Tibial nerve (tissue), 3 donors: ENCODE results near the gene DHX34.

Experiments used
- POLR2A ChIP-seq, 2 donors: fragments of 450-650 bp; IDR thresholded peaks; one replicate each; pipeline ENCODE4 v1.6.1; 2017; ENCODE audit warnings: antibody characterized with exemption in 2 of 2, mild to moderate bottlenecking in 2 of 2, moderate library complexity in 2 of 2
- TF ChIP-seq, protein P1 (sequence below), 5 experiments: fragments of 200-600 bp in 3 of 5; fragments of 450-650 bp in 2 of 5; sonication (generic) in 3 of 5; IDR thresholded peaks; one replicate each; pipeline ENCODE4 v1.5.1; 2016 to 2019; ENCODE audit warnings: antibody characterized with exemption in 5 of 5, mild to moderate bottlenecking in 3 of 5, moderate library complexity in 2 of 5

DNA sequence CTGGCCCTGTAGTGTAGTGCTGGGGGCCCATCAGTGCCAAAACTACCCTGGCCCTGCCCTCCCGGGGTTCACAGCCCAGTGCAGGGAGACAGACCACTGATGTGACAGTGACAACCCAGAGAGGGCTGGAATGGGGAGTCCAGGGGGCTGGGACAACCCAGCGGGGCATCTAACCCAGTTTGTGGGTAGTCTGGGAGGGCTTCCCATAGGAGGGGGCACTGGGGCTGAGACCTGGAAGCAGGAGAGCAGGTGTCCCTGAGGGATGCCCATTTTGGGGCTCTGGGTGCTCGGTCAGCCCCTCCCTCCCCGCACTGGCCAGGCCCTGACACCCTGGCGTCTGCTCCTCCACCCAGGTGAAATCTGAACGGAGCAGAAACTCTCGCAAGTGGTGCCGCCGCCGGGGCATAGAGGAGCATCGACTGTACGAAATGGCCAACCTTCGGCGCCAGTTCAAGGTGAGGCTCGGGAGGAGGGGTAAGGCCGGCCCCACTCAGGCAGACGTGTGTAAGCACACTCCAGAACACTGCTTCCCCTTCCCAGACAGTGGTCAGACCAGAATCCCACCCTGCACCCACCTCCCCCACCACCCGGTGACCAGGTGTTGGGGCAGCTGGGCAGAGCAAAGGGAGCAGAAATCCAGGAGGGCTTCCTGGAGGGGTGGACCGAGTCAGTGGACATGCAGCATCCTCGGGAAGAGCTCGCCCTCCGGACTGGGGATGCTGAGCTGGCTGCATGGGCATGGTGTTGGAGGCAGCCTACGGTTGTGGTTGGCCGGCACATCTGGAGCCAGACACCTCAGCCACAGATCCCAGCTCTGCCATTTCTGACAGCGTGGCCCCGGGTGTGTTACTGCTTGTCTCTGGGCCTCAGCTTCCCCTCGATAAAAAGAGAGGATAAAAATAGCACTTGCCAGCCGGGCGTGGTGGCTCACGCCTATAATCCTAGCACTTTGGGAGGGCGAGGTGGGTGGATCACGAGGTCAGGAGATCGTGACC lies 24.4 kb downstream of the DHX34 start:
- TF ChIP-seq, protein P1, sequence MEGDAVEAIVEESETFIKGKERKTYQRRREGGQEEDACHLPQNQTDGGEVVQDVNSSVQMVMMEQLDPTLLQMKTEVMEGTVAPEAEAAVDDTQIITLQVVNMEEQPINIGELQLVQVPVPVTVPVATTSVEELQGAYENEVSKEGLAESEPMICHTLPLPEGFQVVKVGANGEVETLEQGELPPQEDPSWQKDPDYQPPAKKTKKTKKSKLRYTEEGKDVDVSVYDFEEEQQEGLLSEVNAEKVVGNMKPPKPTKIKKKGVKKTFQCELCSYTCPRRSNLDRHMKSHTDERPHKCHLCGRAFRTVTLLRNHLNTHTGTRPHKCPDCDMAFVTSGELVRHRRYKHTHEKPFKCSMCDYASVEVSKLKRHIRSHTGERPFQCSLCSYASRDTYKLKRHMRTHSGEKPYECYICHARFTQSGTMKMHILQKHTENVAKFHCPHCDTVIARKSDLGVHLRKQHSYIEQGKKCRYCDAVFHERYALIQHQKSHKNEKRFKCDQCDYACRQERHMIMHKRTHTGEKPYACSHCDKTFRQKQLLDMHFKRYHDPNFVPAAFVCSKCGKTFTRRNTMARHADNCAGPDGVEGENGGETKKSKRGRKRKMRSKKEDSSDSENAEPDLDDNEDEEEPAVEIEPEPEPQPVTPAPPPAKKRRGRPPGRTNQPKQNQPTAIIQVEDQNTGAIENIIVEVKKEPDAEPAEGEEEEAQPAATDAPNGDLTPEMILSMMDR (IDR thresholded peaks at IDR 0.05) = no peak
- no peak for TF ChIP-seq POLR2A (IDR thresholded peaks at IDR 0.05)
